ENCODE data around the gene TENM4. TPM values are rescaled to one million over a fixed set of nuclear protein-coding genes. Genes with fewer than 3 reads are reported as not detected.

The TENM4 gene
- total and polyA plus RNA-seq, 2 of the 8 experiments (the other 6 are each of a cell fraction or from before 2014, with no cell fraction given): 3.5 to 7.2 TPM

DNA sequence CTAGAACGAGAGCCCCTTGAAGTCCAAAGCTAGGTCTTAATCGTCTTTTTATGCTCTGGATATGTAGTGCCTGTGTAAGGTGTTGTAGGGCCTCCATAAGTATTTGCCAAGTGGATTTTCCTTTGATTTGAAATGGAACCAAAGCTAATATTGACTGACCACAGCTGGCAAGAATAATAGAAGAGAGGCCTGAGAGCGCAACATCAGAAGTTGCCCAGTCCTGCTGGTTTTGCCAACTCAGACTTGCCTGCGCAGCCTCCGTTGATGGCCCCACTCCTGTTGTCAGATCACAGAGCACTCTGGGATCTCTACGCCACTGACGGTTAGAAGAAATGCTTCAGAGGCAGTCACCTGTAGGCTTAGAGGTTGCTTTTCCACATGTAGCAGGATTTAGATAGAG lies 251.2 kb downstream of the TENM4 start (continued):
- TF ChIP-seq, protein P1, sequence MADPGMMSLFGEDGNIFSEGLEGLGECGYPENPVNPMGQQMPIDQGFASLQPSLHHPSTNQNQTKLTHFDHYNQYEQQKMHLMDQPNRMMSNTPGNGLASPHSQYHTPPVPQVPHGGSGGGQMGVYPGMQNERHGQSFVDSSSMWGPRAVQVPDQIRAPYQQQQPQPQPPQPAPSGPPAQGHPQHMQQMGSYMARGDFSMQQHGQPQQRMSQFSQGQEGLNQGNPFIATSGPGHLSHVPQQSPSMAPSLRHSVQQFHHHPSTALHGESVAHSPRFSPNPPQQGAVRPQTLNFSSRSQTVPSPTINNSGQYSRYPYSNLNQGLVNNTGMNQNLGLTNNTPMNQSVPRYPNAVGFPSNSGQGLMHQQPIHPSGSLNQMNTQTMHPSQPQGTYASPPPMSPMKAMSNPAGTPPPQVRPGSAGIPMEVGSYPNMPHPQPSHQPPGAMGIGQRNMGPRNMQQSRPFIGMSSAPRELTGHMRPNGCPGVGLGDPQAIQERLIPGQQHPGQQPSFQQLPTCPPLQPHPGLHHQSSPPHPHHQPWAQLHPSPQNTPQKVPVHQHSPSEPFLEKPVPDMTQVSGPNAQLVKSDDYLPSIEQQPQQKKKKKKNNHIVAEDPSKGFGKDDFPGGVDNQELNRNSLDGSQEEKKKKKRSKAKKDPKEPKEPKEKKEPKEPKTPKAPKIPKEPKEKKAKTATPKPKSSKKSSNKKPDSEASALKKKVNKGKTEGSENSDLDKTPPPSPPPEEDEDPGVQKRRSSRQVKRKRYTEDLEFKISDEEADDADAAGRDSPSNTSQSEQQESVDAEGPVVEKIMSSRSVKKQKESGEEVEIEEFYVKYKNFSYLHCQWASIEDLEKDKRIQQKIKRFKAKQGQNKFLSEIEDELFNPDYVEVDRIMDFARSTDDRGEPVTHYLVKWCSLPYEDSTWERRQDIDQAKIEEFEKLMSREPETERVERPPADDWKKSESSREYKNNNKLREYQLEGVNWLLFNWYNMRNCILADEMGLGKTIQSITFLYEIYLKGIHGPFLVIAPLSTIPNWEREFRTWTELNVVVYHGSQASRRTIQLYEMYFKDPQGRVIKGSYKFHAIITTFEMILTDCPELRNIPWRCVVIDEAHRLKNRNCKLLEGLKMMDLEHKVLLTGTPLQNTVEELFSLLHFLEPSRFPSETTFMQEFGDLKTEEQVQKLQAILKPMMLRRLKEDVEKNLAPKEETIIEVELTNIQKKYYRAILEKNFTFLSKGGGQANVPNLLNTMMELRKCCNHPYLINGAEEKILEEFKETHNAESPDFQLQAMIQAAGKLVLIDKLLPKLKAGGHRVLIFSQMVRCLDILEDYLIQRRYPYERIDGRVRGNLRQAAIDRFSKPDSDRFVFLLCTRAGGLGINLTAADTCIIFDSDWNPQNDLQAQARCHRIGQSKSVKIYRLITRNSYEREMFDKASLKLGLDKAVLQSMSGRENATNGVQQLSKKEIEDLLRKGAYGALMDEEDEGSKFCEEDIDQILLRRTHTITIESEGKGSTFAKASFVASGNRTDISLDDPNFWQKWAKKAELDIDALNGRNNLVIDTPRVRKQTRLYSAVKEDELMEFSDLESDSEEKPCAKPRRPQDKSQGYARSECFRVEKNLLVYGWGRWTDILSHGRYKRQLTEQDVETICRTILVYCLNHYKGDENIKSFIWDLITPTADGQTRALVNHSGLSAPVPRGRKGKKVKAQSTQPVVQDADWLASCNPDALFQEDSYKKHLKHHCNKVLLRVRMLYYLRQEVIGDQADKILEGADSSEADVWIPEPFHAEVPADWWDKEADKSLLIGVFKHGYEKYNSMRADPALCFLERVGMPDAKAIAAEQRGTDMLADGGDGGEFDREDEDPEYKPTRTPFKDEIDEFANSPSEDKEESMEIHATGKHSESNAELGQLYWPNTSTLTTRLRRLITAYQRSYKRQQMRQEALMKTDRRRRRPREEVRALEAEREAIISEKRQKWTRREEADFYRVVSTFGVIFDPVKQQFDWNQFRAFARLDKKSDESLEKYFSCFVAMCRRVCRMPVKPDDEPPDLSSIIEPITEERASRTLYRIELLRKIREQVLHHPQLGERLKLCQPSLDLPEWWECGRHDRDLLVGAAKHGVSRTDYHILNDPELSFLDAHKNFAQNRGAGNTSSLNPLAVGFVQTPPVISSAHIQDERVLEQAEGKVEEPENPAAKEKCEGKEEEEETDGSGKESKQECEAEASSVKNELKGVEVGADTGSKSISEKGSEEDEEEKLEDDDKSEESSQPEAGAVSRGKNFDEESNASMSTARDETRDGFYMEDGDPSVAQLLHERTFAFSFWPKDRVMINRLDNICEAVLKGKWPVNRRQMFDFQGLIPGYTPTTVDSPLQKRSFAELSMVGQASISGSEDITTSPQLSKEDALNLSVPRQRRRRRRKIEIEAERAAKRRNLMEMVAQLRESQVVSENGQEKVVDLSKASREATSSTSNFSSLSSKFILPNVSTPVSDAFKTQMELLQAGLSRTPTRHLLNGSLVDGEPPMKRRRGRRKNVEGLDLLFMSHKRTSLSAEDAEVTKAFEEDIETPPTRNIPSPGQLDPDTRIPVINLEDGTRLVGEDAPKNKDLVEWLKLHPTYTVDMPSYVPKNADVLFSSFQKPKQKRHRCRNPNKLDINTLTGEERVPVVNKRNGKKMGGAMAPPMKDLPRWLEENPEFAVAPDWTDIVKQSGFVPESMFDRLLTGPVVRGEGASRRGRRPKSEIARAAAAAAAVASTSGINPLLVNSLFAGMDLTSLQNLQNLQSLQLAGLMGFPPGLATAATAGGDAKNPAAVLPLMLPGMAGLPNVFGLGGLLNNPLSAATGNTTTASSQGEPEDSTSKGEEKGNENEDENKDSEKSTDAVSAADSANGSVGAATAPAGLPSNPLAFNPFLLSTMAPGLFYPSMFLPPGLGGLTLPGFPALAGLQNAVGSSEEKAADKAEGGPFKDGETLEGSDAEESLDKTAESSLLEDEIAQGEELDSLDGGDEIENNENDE (IDR thresholded peaks at IDR 0.05; ENCODE audit: insufficient replicate concordance, low read length): no peak
- TF ChIP-seq GABPA (IDR thresholded peaks at IDR 0.05; ENCODE audit: borderline replicate concordance, insufficient read depth, low read length) (no peak), CHD1 (IDR thresholded peaks at IDR 0.05; ENCODE audit: low read depth, low read length) (no peak), BACH1 (IDR thresholded peaks at IDR 0.05; ENCODE audit: low read length) (no peak), CBX8 (IDR thresholded peaks at IDR 0.05; ENCODE audit: borderline replicate concordance, low read depth, low read length) (no peak), SP1 (IDR thresholded peaks at IDR 0.05; ENCODE audit: low read depth, low read length) (no peak), SAP30 (IDR thresholded peaks at IDR 0.05; ENCODE audit: insufficient read depth, insufficient replicate concordance, low read length) (no peak), SIN3A (conservative IDR thresholded peaks at IDR 0.05 in 1 of 2, IDR thresholded peaks at IDR 0.05 in 1 of 2; ENCODE audit: low read depth in 1 of 2, low read length in 2 of 2) (no peak), TBP (IDR thresholded peaks at IDR 0.05; ENCODE audit: low read depth, low read length) (no peak), GTF2F1 (IDR thresholded peaks at IDR 0.05; ENCODE audit: borderline replicate concordance, low read depth, low read length) (no peak), PHF8 (conservative IDR thresholded peaks at IDR 0.05; ENCODE audit: low read depth, low read length) (no peak)
